ENCODE results near the gene TBC1D2B. TPM values are rescaled to one million over a fixed set of nuclear protein-coding genes. Genes with fewer than 3 reads are reported as not detected.

TBC1D2B gene
- total and polyA plus RNA-seq, 2 of the 4 experiments (the other 2 are of a cell fraction): 17.7 to 28.3 TPM

DNA sequence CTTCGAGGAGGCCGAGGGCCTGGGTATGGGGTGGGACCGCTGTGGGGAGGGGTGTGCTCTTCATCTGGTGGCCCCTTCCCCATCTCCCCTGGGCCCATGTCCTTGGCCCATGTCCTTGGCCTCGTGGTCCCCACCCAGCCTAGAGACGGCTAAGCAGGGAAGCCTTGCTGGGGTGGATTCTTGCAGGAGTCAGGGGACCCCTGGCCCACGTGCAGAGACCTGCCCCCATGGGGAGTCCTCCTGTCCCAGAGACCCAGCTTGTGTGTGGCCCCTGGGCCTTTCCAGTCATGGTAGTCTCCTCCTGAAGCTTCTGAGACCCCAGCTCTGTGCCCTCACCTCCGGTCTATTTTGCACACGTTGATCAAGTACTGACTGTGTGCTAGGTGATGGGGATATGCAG is 97.4 kb downstream of the TBC1D2B start:
- Histone ChIP-seq H2AFZ (replicated peaks; ENCODE audit: low read length, poor library complexity) (no peak overlapping the region), H4K5ac (ENCODE audit: low read depth, low read length) (no peak overlapping the region), H4K20me1 (ENCODE audit: insufficient read depth, low read length) (no peaks in the 10 kb centered on the region; the same call in 1 of the 2 replicates), H3K79me1 (ENCODE audit: low read depth in 1 of 2, low read length in 2 of 2) (no peaks in the 10 kb centered on the region), H2BK5ac (ENCODE audit: low read depth, low read length, poor library complexity, severe bottlenecking) (no peak overlapping the region), H3K4me3 (ENCODE audit: insufficient read depth, low read depth, low read length) (no peak overlapping the region), H2BK20ac (ENCODE audit: low read depth, low read length) (no peak overlapping the region), H2AK9ac (replicated peaks; ENCODE audit: low read depth, low read length, poor library complexity) (no peak overlapping the region), H3K27ac (ENCODE audit: insufficient read depth, low read length) (no peak overlapping the region), H3K9me1 (ENCODE audit: insufficient read depth, low read length) (no peaks in the 10 kb centered on the region), H3K23ac (ENCODE audit: low read depth, low read length) (no peak overlapping the region), H2BK15ac (ENCODE audit: low read depth, low read length) (no peak overlapping the region), H4K8ac (ENCODE audit: low read depth in 2 of 2, low read length in 2 of 2) (no peak overlapping the region), H3K9me3 (ENCODE audit: control insufficient read depth, insufficient read depth, low read length) (no peaks in the 10 kb centered on the region), H3K4ac (ENCODE audit: low read depth, low read length) (no peak overlapping the region), H2BK120ac (ENCODE audit: low read depth, low read length) (no peak overlapping the region), H3K56ac (ENCODE audit: extremely low read depth, insufficient read depth, low read length) (no peak overlapping the region), H3K18ac (ENCODE audit: low read depth, low read length) (no peak overlapping the region), H3K27me3 (ENCODE audit: control insufficient read depth, insufficient read depth, low read length) (peaks cover 18% of the 10 kb centered on the region), H2AK5ac (ENCODE audit: low read depth, low read length) (no peak overlapping the region), H3K4me1 (ENCODE audit: control insufficient read depth, insufficient read depth, low read length) (peaks cover 2% of the 10 kb centered on the region; the same call in 1 of the 2 replicates), H3K36me3 (ENCODE audit: control insufficient read depth, insufficient read depth, low read length) (no peaks in the 10 kb centered on the region), H3K4me2 (ENCODE audit: low read depth, low read length) (no peak overlapping the region), H4K91ac (ENCODE audit: insufficient read depth, low read depth, low read length) (no peak overlapping the region), H3K9ac (ENCODE audit: low read depth, low read length) (no peak overlapping the region), H3K14ac (replicated peaks; ENCODE audit: low read depth, low read length) (no peak overlapping the region)
- no TSS peak for BruUV-seq (replicated peaks)
- dilution Hi-C loops (cut with HindIII; ENCODE audit: low sequenced_read_pairs, unreplicated experiment): no loop called here
- no peak for ATAC-seq (ENCODE audit: low read depth)
- ChIA-PET POLR2A (ENCODE audit: unreplicated experiment) (no interaction called here), CTCF (no interaction called here)
- no peak for DNase-seq
- TF ChIP-seq RAD21 (IDR thresholded peaks at IDR 0.05; ENCODE audit: low read length): no peak
- TF ChIP-seq MAZ (IDR thresholded peaks at IDR 0.05; ENCODE audit: borderline replicate concordance, low read depth, low read length): no peak
- no peak for TF ChIP-seq FOS (IDR thresholded peaks at IDR 0.05; ENCODE audit: low read depth, low read length)
- TF ChIP-seq MAFK (IDR thresholded peaks at IDR 0.05; ENCODE audit: low read depth, low read length): no peak
- TF ChIP-seq, protein P1, sequence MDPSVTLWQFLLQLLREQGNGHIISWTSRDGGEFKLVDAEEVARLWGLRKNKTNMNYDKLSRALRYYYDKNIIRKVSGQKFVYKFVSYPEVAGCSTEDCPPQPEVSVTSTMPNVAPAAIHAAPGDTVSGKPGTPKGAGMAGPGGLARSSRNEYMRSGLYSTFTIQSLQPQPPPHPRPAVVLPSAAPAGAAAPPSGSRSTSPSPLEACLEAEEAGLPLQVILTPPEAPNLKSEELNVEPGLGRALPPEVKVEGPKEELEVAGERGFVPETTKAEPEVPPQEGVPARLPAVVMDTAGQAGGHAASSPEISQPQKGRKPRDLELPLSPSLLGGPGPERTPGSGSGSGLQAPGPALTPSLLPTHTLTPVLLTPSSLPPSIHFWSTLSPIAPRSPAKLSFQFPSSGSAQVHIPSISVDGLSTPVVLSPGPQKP (IDR thresholded peaks at IDR 0.05; ENCODE audit: borderline replicate concordance, low read depth, low read length): no peak
- TF ChIP-seq CEBPB (IDR thresholded peaks at IDR 0.05; ENCODE audit: low read depth, low read length): no peak
- no peak for TF ChIP-seq BHLHE40 (IDR thresholded peaks at IDR 0.05; ENCODE audit: low read depth, low read length)
- TF ChIP-seq, protein P2, sequence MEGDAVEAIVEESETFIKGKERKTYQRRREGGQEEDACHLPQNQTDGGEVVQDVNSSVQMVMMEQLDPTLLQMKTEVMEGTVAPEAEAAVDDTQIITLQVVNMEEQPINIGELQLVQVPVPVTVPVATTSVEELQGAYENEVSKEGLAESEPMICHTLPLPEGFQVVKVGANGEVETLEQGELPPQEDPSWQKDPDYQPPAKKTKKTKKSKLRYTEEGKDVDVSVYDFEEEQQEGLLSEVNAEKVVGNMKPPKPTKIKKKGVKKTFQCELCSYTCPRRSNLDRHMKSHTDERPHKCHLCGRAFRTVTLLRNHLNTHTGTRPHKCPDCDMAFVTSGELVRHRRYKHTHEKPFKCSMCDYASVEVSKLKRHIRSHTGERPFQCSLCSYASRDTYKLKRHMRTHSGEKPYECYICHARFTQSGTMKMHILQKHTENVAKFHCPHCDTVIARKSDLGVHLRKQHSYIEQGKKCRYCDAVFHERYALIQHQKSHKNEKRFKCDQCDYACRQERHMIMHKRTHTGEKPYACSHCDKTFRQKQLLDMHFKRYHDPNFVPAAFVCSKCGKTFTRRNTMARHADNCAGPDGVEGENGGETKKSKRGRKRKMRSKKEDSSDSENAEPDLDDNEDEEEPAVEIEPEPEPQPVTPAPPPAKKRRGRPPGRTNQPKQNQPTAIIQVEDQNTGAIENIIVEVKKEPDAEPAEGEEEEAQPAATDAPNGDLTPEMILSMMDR (conservative IDR thresholded peaks at IDR 0.05; ENCODE audit: low read depth, low read length): no peak
- no peak for TF ChIP-seq NFE2L2 (IDR thresholded peaks at IDR 0.05; ENCODE audit: low read depth, low read length)
- no peak for TF ChIP-seq SMC3 (IDR thresholded peaks at IDR 0.05; ENCODE audit: low read depth, low read length)
- TF ChIP-seq CHD1 (IDR thresholded peaks at IDR 0.05; ENCODE audit: low read depth, low read length): no peak
- TF ChIP-seq RFX5 (IDR thresholded peaks at IDR 0.05; ENCODE audit: low read depth, low read length): no peak
- TF ChIP-seq RCOR1 (IDR thresholded peaks at IDR 0.05; ENCODE audit: insufficient replicate concordance, low read length): no peak
- no peak for TF ChIP-seq MXI1 (IDR thresholded peaks at IDR 0.05; ENCODE audit: borderline replicate concordance, low read depth, low read length)
- TF ChIP-seq, protein P3, sequence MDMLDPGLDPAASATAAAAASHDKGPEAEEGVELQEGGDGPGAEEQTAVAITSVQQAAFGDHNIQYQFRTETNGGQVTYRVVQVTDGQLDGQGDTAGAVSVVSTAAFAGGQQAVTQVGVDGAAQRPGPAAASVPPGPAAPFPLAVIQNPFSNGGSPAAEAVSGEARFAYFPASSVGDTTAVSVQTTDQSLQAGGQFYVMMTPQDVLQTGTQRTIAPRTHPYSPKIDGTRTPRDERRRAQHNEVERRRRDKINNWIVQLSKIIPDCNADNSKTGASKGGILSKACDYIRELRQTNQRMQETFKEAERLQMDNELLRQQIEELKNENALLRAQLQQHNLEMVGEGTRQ (IDR thresholded peaks at IDR 0.05; ENCODE audit: low read depth, low read length): no peak
- no peak for TF ChIP-seq POLR2A (IDR thresholded peaks at IDR 0.05; ENCODE audit: low read depth, low read length)
- in situ Hi-C loops (cut with MboI; ENCODE audit: low sequenced_read_pairs): no loop called here
- WGBS, 2 experiments (ENCODE audit: extremely low coverage in 2 of 2, insufficient read length in 1 of 2): 50% methylated on average over 1 of the region's 8 CpGs; no CpG with 5 or more reads in 1 of the 2 experiments
- intact Hi-C loops (cut with micrococcal nuclease): no loop called here

Measured in IMR-90 (cell line).